DOHH2 (cell line): ENCODE results near the gene LITAF.

Experiments used
- EZH2phosphoT487 ChIP-seq: fragments of 200-600 bp; sonication (generic); IDR thresholded peaks from 2 replicates; pipeline ENCODE4 v1.6.1; 2017; ENCODE audit warnings: borderline replicate concordance, mild to moderate bottlenecking, antibody characterized with exemption, low read length, moderate library complexity, mixed read lengths
- TF ChIP-seq, protein P1 (sequence below): fragments of 200-600 bp; sonication (generic); IDR thresholded peaks from one replicate; pipeline ENCODE4 v1.5.1; 2014; ENCODE audit warnings: antibody characterized with exemption, mild to moderate bottlenecking, low read depth, low read length; ENCODE audit not compliant: poor library complexity, severe bottlenecking

- TF ChIP-seq, protein P1, sequence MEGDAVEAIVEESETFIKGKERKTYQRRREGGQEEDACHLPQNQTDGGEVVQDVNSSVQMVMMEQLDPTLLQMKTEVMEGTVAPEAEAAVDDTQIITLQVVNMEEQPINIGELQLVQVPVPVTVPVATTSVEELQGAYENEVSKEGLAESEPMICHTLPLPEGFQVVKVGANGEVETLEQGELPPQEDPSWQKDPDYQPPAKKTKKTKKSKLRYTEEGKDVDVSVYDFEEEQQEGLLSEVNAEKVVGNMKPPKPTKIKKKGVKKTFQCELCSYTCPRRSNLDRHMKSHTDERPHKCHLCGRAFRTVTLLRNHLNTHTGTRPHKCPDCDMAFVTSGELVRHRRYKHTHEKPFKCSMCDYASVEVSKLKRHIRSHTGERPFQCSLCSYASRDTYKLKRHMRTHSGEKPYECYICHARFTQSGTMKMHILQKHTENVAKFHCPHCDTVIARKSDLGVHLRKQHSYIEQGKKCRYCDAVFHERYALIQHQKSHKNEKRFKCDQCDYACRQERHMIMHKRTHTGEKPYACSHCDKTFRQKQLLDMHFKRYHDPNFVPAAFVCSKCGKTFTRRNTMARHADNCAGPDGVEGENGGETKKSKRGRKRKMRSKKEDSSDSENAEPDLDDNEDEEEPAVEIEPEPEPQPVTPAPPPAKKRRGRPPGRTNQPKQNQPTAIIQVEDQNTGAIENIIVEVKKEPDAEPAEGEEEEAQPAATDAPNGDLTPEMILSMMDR, result no peak
- no peak for TF ChIP-seq EZH2phosphoT487
These were observed 29.6 kb downstream of the LITAF start for GRCh38 chr16:11556945-11557720.
